Nephron progenitor cell (in vitro differentiated cells): Measurements from ENCODE around the gene SCAF1.

Source experiments
- DNase-seq: peaks from one replicate; pipeline ENCODE4 v3.0.0; 2021
- H3K27ac Mint-ChIP-seq: 2 replicates; pipeline ENCODE4 v1.8.0; 2021; ENCODE audit warnings: mild to moderate bottlenecking, moderate library complexity, mixed read lengths
- H3K27me3 Mint-ChIP-seq: 2 replicates; pipeline ENCODE4 v1.8.0; 2021; ENCODE audit warnings: mild to moderate bottlenecking, low read depth, mixed read lengths; ENCODE audit not compliant: poor library complexity
- H3K36me3 Mint-ChIP-seq: 2 replicates; pipeline ENCODE4 v1.8.0; 2021; ENCODE audit warnings: low read depth, mixed read lengths
- H3K4me1 Mint-ChIP-seq: 2 replicates; pipeline ENCODE4 v1.8.0; 2021; ENCODE audit warnings: mixed read lengths
- H3K4me3 Mint-ChIP-seq: 2 replicates; pipeline ENCODE4 v1.8.0; 2021; ENCODE audit warnings: mild to moderate bottlenecking, moderate library complexity, mixed read lengths
- H3K9me3 Mint-ChIP-seq: 2 replicates; pipeline ENCODE4 v1.8.0; 2021; ENCODE audit warnings: mild to moderate bottlenecking, moderate library complexity, mixed read lengths
- TF ChIP-seq, protein P1 (sequence below): fragments of 200-600 bp; sonication (generic); IDR thresholded peaks from 2 replicates; pipeline ENCODE4 v1.5.0; 2021; ENCODE audit warnings: antibody characterized with exemption

The SCAF1 gene

GRCh38 chr19:49645995-49646394, 4.0 kb downstream of the SCAF1 start:
- Mint-ChIP-seq H3K4me3 (no peak overlapping the region), H3K9me3 (no peaks in the 10 kb centered on the region), H3K27ac (peak overlapping the region; percentile 68), H3K4me1 (peaks cover 54% of the 10 kb centered on the region), H3K36me3 (peaks cover 37% of the 10 kb centered on the region), H3K27me3 (no peaks in the 10 kb centered on the region)
- no peak for DNase-seq
- TF ChIP-seq, protein P1, sequence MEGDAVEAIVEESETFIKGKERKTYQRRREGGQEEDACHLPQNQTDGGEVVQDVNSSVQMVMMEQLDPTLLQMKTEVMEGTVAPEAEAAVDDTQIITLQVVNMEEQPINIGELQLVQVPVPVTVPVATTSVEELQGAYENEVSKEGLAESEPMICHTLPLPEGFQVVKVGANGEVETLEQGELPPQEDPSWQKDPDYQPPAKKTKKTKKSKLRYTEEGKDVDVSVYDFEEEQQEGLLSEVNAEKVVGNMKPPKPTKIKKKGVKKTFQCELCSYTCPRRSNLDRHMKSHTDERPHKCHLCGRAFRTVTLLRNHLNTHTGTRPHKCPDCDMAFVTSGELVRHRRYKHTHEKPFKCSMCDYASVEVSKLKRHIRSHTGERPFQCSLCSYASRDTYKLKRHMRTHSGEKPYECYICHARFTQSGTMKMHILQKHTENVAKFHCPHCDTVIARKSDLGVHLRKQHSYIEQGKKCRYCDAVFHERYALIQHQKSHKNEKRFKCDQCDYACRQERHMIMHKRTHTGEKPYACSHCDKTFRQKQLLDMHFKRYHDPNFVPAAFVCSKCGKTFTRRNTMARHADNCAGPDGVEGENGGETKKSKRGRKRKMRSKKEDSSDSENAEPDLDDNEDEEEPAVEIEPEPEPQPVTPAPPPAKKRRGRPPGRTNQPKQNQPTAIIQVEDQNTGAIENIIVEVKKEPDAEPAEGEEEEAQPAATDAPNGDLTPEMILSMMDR = no peak

DNA sequence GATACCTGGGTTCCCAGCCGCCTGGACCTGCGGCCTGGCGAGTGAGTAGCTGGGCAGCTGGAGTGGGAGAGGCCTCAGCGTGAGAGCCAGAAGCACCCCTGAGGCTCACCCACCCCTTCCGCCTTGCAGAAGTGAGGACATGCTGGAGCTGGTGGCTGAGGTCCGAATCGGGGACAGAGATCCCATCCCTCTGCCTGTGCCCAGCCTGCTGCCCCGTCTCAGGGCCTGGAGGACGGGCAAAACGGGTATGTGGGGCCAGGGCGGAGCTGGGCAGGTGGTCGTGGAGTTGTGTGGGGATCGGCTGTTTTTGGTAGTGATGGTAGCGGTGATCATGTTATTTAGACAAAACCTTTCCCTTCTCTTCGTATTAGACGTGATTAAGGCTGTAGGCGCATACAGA, 4.6 kb downstream of the SCAF1 start:
- Mint-ChIP-seq H3K9me3 (no peaks in the 10 kb centered on the region), H3K27ac (peak overlapping the region; percentile 79), H3K4me3 (no peak overlapping the region), H3K36me3 (peaks cover 39% of the 10 kb centered on the region), H3K4me1 (peaks cover 48% of the 10 kb centered on the region), H3K27me3 (no peaks in the 10 kb centered on the region)
- DNase-seq = no peak
- TF ChIP-seq, protein P1 = no peak

DNA sequence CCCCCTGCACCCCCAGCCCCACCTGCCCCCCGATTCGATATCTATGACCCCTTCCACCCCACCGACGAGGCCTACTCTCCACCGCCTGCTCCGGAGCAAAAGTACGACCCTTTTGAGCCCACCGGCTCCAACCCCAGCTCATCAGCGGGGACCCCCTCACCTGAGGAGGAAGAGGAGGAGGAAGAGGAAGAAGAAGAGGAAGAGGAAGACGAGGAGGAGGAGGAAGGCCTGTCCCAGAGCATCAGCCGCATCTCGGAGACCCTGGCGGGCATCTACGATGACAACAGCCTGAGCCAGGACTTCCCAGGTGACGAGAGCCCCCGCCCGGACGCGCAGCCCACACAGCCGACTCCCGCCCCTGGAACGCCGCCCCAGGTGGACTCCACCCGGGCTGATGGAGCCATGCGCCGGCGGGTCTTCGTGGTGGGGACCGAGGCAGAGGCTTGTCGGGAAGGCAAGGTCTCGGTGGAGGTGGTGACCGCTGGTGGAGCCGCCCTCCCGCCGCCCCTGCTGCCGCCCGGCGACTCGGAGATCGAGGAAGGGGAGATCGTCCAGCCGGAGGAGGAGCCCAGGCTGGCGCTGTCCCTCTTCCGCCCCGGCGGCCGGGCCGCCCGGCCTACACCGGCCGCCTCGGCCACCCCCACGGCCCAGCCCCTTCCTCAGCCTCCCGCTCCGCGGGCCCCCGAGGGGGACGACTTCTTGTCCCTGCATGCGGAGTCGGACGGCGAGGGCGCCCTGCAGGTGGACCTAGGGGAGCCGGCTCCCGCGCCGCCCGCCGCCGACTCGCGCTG, 9.2 kb downstream of the SCAF1 start:
- DNase-seq = no peak
- no peaks in the 10 kb centered on the region for H3K27me3 Mint-ChIP-seq
- TF ChIP-seq, protein P1 = no peak
- no peaks in the 10 kb centered on the region for H3K9me3 Mint-ChIP-seq
- H3K4me3 Mint-ChIP-seq = no peak overlapping the region
- peaks cover 50% of the 10 kb centered on the region for H3K36me3 Mint-ChIP-seq
- H3K4me1 Mint-ChIP-seq = peaks cover 11% of the 10 kb centered on the region
- no peak overlapping the region for H3K27ac Mint-ChIP-seq

DNA sequence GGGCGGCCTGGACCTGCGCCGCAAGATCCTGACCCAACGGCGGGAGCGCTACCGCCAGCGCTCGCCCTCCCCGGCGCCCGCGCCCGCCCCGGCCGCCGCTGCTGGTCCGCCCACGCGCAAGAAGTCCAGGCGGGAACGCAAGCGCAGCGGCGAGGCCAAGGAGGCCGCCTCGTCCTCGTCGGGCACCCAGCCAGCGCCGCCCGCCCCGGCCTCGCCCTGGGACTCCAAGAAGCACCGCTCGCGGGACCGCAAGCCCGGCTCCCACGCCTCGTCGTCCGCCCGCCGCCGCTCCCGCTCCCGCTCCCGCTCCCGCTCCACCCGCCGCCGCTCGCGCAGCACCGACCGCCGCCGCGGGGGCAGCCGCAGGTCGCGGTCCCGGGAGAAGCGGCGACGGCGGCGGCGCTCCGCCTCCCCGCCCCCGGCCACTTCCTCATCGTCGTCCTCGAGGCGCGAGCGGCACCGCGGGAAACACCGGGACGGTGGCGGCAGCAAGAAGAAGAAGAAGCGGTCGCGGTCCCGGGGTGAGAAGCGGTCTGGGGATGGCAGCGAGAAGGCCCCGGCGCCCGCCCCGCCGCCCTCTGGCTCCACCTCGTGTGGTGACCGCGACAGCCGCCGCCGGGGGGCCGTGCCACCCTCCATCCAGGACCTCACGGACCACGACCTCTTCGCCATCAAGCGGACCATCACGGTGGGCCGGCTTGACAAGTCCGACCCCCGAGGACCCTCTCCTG, 10.0 kb downstream of the SCAF1 start:
- H3K9me3 Mint-ChIP-seq = no peaks in the 10 kb centered on the region
- H3K4me3 Mint-ChIP-seq = no peak overlapping the region
- H3K36me3 Mint-ChIP-seq = peaks cover 50% of the 10 kb centered on the region
- no peak for DNase-seq
- H3K27me3 Mint-ChIP-seq = no peaks in the 10 kb centered on the region
- peaks cover 4% of the 10 kb centered on the region for H3K4me1 Mint-ChIP-seq
- TF ChIP-seq, protein P1 = no peak
- no peak overlapping the region for H3K27ac Mint-ChIP-seq

DNA sequence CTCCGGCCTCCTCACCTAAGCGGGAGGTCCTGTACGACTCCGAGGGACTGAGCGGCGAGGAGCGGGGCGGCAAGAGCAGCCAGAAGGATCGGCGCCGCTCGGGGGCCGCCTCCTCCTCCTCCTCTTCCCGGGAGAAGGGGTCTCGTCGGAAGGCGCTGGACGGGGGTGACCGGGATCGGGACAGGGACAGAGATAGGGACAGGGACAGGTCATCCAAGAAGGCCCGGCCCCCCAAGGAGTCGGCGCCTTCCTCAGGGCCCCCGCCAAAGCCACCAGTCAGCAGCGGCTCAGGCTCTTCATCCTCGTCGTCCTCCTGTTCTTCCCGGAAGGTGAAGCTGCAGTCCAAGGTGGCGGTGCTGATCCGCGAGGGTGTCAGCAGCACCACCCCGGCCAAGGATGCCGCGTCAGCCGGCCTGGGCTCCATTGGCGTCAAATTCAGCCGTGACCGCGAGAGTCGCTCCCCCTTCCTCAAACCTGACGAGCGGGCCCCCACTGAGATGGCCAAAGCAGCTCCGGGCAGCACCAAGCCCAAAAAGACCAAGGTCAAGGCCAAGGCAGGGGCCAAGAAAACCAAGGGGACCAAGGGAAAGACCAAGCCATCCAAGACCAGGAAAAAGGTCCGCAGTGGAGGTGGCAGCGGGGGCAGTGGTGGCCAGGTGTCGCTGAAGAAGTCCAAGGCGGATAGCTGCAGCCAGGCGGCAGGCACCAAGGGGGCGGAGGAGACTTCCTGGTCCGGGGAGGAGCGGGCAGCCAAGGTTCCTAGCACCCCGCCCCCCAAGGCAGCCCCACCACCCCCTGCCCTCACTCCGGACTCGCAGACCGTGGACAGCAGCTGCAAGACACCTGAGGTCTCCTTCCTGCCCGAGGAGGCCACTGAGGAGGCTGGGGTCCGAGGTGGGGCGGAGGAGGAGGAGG, 10.8 kb downstream of the SCAF1 start:
- Mint-ChIP-seq H3K4me1 (peaks cover 4% of the 10 kb centered on the region), H3K4me3 (no peak overlapping the region), H3K27ac (no peak overlapping the region), H3K36me3 (peaks cover 50% of the 10 kb centered on the region), H3K9me3 (no peaks in the 10 kb centered on the region), H3K27me3 (no peaks in the 10 kb centered on the region)
- no peak for DNase-seq
- TF ChIP-seq, protein P1 = no peak
